ENCODE results near the gene WIZ. TPM values are rescaled to one million over a fixed set of nuclear protein-coding genes. Genes with fewer than 3 reads are reported as not detected.

Gene WIZ
- total and polyA plus RNA-seq, 10 of the 15 experiments (the other 5 are each of a cell fraction or from before 2014, with no cell fraction given), result 0.10 to 26.7 (median 2.7) TPM

GRCh38 chr19:15372891-15373301 is 76.9 kb downstream of the WIZ start (continued):
- TF ChIP-seq, protein P1, sequence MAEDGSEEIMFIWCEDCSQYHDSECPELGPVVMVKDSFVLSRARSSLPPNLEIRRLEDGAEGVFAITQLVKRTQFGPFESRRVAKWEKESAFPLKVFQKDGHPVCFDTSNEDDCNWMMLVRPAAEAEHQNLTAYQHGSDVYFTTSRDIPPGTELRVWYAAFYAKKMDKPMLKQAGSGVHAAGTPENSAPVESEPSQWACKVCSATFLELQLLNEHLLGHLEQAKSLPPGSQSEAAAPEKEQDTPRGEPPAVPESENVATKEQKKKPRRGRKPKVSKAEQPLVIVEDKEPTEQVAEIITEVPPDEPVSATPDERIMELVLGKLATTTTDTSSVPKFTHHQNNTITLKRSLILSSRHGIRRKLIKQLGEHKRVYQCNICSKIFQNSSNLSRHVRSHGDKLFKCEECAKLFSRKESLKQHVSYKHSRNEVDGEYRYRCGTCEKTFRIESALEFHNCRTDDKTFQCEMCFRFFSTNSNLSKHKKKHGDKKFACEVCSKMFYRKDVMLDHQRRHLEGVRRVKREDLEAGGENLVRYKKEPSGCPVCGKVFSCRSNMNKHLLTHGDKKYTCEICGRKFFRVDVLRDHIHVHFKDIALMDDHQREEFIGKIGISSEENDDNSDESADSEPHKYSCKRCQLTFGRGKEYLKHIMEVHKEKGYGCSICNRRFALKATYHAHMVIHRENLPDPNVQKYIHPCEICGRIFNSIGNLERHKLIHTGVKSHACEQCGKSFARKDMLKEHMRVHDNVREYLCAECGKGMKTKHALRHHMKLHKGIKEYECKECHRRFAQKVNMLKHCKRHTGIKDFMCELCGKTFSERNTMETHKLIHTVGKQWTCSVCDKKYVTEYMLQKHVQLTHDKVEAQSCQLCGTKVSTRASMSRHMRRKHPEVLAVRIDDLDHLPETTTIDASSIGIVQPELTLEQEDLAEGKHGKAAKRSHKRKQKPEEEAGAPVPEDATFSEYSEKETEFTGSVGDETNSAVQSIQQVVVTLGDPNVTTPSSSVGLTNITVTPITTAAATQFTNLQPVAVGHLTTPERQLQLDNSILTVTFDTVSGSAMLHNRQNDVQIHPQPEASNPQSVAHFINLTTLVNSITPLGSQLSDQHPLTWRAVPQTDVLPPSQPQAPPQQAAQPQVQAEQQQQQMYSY (CRISPR knock-in tag; IDR thresholded peaks at IDR 0.05), result no peak
- TF ChIP-seq YBX1 (IDR thresholded peaks at IDR 0.05), result no peak
- TF ChIP-seq REST (IDR thresholded peaks at IDR 0.05; ENCODE audit: low read depth, low read length), result no peak
- TF ChIP-seq TAF1 (IDR thresholded peaks at IDR 0.05; ENCODE audit: borderline replicate concordance, low read depth, low read length), result no peak
- TF ChIP-seq MTA3 (IDR thresholded peaks at IDR 0.05; ENCODE audit: borderline replicate concordance, low read length), result no peak
- no peak for TF ChIP-seq DPF2 (IDR thresholded peaks at IDR 0.05)
- TF ChIP-seq KDM1A (IDR thresholded peaks at IDR 0.05; ENCODE audit: borderline replicate concordance), result no peak
